Cardiac fibroblast (primary cell): Measurements from ENCODE around the gene SLITRK6.

ENCODE experiments used
- DNase-seq, 2 donors: peaks; one replicate each; pipeline versions ENCODE4 v3.0.0 to v3.0.0-alpha.2; 2010; ENCODE audit warnings: low read depth in 2 of 2
- H3K4me3 ChIP-seq, 2 donors: replicated peaks in 1 of 2; 1 replicate in 1 of 2; 2 replicates in 1 of 2; pipeline ENCODE4 v1.5.1; 2011; ENCODE audit warnings: low read depth in 2 of 2, low read length in 2 of 2, mild to moderate bottlenecking in 2 of 2, moderate library complexity in 1 of 2
- TF ChIP-seq, protein P1 (sequence below): IDR thresholded peaks from one replicate; pipeline ENCODE4 v1.5.1; 2011; ENCODE audit warnings: low read depth, mild to moderate bottlenecking, low read length, inconsistent platforms

SLITRK6 gene, protein sequence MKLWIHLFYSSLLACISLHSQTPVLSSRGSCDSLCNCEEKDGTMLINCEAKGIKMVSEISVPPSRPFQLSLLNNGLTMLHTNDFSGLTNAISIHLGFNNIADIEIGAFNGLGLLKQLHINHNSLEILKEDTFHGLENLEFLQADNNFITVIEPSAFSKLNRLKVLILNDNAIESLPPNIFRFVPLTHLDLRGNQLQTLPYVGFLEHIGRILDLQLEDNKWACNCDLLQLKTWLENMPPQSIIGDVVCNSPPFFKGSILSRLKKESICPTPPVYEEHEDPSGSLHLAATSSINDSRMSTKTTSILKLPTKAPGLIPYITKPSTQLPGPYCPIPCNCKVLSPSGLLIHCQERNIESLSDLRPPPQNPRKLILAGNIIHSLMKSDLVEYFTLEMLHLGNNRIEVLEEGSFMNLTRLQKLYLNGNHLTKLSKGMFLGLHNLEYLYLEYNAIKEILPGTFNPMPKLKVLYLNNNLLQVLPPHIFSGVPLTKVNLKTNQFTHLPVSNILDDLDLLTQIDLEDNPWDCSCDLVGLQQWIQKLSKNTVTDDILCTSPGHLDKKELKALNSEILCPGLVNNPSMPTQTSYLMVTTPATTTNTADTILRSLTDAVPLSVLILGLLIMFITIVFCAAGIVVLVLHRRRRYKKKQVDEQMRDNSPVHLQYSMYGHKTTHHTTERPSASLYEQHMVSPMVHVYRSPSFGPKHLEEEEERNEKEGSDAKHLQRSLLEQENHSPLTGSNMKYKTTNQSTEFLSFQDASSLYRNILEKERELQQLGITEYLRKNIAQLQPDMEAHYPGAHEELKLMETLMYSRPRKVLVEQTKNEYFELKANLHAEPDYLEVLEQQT

GRCh38 chr13:85799097-85799582, at the start of gene SLITRK6:
TSS of gene SLITRK6 (minus strand) at chr13:85799419. CDS start at chr13:85796508, 2,911 bp downstream.
- DNase-seq, result peak; percentile 11 to 46
- H3K4me3 ChIP-seq, result no peak within 1 kb of the TSS
- TF ChIP-seq, protein P1, sequence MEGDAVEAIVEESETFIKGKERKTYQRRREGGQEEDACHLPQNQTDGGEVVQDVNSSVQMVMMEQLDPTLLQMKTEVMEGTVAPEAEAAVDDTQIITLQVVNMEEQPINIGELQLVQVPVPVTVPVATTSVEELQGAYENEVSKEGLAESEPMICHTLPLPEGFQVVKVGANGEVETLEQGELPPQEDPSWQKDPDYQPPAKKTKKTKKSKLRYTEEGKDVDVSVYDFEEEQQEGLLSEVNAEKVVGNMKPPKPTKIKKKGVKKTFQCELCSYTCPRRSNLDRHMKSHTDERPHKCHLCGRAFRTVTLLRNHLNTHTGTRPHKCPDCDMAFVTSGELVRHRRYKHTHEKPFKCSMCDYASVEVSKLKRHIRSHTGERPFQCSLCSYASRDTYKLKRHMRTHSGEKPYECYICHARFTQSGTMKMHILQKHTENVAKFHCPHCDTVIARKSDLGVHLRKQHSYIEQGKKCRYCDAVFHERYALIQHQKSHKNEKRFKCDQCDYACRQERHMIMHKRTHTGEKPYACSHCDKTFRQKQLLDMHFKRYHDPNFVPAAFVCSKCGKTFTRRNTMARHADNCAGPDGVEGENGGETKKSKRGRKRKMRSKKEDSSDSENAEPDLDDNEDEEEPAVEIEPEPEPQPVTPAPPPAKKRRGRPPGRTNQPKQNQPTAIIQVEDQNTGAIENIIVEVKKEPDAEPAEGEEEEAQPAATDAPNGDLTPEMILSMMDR, result no peak

GRCh38 chr13:85847012-85847411, 47.8 kb upstream of the SLITRK6 start:
- no peak for DNase-seq
- no peak overlapping the region for H3K4me3 ChIP-seq
- TF ChIP-seq, protein P1, result no peak

DNA sequence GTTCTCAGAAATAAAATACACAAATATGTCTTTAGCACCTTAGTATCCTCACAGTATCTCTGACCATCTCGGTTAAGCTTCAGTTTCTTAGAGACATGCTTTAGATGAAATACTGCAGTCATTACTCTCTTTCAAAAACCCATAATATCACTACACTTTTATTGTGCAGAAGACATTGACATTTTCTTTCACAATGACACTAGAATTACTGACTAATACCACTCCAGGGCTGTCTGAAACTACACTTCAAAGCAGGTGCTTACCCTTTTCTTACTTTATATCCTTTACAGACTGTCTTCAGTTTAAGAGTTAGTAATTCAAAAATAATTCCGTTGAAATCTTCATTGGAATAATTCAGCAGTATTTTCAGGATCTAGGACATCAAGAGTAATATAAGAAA, 42.2 kb upstream of the SLITRK6 start:
- DNase-seq, result no peak
- no peak overlapping the region for H3K4me3 ChIP-seq
- TF ChIP-seq, protein P1, result no peak

GRCh38 chr13:85833921-85834320, 34.7 kb upstream of the SLITRK6 start:
- no peak for DNase-seq
- TF ChIP-seq, protein P1, result no peak
- no peak overlapping the region for H3K4me3 ChIP-seq

GRCh38 chr13:85828094-85828684, 29.0 kb upstream of the SLITRK6 start:
- no peak overlapping the region for H3K4me3 ChIP-seq
- TF ChIP-seq, protein P1, result peak; percentile 56
- peak; percentile 35 to 38 for DNase-seq

- no peak for DNase-seq
- no peak overlapping the region for H3K4me3 ChIP-seq
- TF ChIP-seq, protein P1, result no peak
Measured at GRCh38 chr13:85825454-85825853, 26.2 kb upstream of the SLITRK6 start.
